HepG2 (cell line): ENCODE measurements around the gene TMBIM6. TPM values are rescaled to one million over a fixed set of nuclear protein-coding genes. Genes with fewer than 3 reads are reported as not detected.

ENCODE experiments used
- ATAC-seq: fragments of 200-7000 bp; cut with Tn5 transposase; 3 replicates; pipeline ENCODE4 v1.9.1; 2020; ENCODE audit warnings: mild to moderate bottlenecking, moderate library complexity
- BruUV-seq: library from RNA; stranded (reverse); fragments of 400-500 nt; replicated peaks from 2 replicates; lab custom pipeline; 2021; lab: Mats Ljungman, UMichigan
- CTCF ChIA-PET: fragments of 300-600 bp; formaldehyde crosslinking; extraction: SDS; loops from one replicate; lab custom pipeline; 2021; ENCODE audit warnings: low total read pairs, inconsistent platforms, low intra/inter-chr PET ratio; lab: Yijun Ruan, JAX
- POLR2A ChIA-PET: fragments of 350-600 bp; sonication (Branson Sonifier 250); formaldehyde crosslinking; loops from one replicate; lab custom pipeline; 2020; ENCODE audit warnings: antibody characterized with exemption, inconsistent platforms; lab: Yijun Ruan, JAX
- DNase-seq: peaks from one replicate; pipeline ENCODE4 v3.0.0-alpha.2; 2015; ENCODE audit warnings: low spot score
- FAIRE-seq: peaks from 3 replicates; lab custom pipeline; 2011; peaks lifted over from hg19 to GRCh38; lab: Jason Lieb, UNC
- H2AFZ ChIP-seq: one replicate; pipeline ENCODE4 v1.6.1; 2011; ENCODE audit warnings: low read length, inconsistent platforms
- H3K27ac ChIP-seq: fragments of 300-600 bp; 3 replicates; pipeline ENCODE4 v1.8.0; 2011; ENCODE audit warnings: mixed run types, mild to moderate bottlenecking, mixed read lengths, low read length, inconsistent platforms; ENCODE audit not compliant: insufficient read depth; ENCODE audit errors: extremely low read length
- H3K27me3 ChIP-seq, 2 experiments: fragments of 200-600 bp in 1 of 2; 2 replicates in 1 of 2; 3 replicates in 1 of 2; pipeline versions ENCODE4 v1.6.0 to v1.8.0; 2011; ENCODE audit warnings: low read length in 2 of 2, mild to moderate bottlenecking in 2 of 2, moderate library complexity in 2 of 2, inconsistent platforms in 1 of 2; ENCODE audit not compliant: insufficient read depth in 2 of 2, control insufficient read depth in 1 of 2
- H3K36me3 ChIP-seq, 2 experiments: fragments of 200-600 bp in 1 of 2; replicated peaks in 1 of 2; 2 replicates in 1 of 2; 3 replicates in 1 of 2; pipeline versions ENCODE4 v1.5.1 to v1.8.0; 2011; ENCODE audit warnings: low read length in 2 of 2, inconsistent platforms in 1 of 2; ENCODE audit not compliant: insufficient read depth in 2 of 2, control insufficient read depth in 1 of 2
- H3K4me1 ChIP-seq: 2 replicates; pipeline ENCODE4 v1.5.1; 2012; ENCODE audit warnings: low read length, inconsistent platforms; ENCODE audit not compliant: insufficient read depth
- H3K4me2 ChIP-seq: 2 replicates; pipeline ENCODE4 v1.6.0; 2011; ENCODE audit warnings: low read depth, low read length, inconsistent platforms
- H3K4me3 ChIP-seq, 3 experiments: fragments of 200-600 bp in 1 of 3; sonication (generic), shearing (Covaris generic) in 1 of 3; replicated peaks in 1 of 3; 2 replicates each; pipeline ENCODE4 v1.5.1; 2011 to 2016; ENCODE audit warnings: low read length in 3 of 3, inconsistent platforms in 2 of 3, low read depth in 2 of 3, mild to moderate bottlenecking in 2 of 3, control low read depth in 1 of 3, mixed read lengths in 1 of 3; ENCODE audit not compliant: insufficient read depth in 1 of 3
- H3K79me2 ChIP-seq: one replicate; pipeline ENCODE4 v1.6.1; 2011; ENCODE audit warnings: low read length, inconsistent platforms; ENCODE audit not compliant: insufficient read depth
- H3K9ac ChIP-seq: 2 replicates; pipeline ENCODE4 v1.6.0; 2011; ENCODE audit warnings: mild to moderate bottlenecking, low read depth, low read length, inconsistent platforms; ENCODE audit not compliant: insufficient read depth
- H3K9me3 ChIP-seq: 2 replicates; pipeline ENCODE4 v1.5.1; 2012; ENCODE audit warnings: mild to moderate bottlenecking, low read length
- H4K20me1 ChIP-seq: 2 replicates; pipeline ENCODE4 v1.6.0; 2011; ENCODE audit warnings: inconsistent platforms, mild to moderate bottlenecking, low read length, moderate library complexity; ENCODE audit not compliant: insufficient read depth
- AFF4 ChIP-seq: sonication (generic); formaldehyde crosslinking; IDR thresholded peaks from 2 replicates; pipeline ENCODE4 v1.4.0; 2020; ENCODE audit warnings: missing genetic modification reagents
- GABPA ChIP-seq, 2 experiments: IDR thresholded peaks; 2 replicates each; pipeline ENCODE4 v1.6.1; 2011 to 2016; ENCODE audit warnings: low read depth in 2 of 2, low read length in 1 of 2, missing biosample characterization in 1 of 2, missing genetic modification characterization in 1 of 2
- NPAS2 ChIP-seq: sonication (generic); formaldehyde crosslinking; IDR thresholded peaks from 2 replicates; pipeline ENCODE4 v1.8.0; 2022; ENCODE audit warnings: mild to moderate bottlenecking, missing genetic modification reagents, borderline replicate concordance
- WGBS: methylation state at CpG from one replicate; pipeline ENCODE4 v1.1.6; 2017; ENCODE audit warnings: low lambda C conversion rate; 5-methylcytosine and 5-hydroxymethylcytosine counted together
- in situ Hi-C: cut with HindIII; loops from 2 replicates; pipeline ENCODE4 v1.10.0; 2017; ENCODE audit warnings: low pct_unique_long_range_greater_than_20kb; ENCODE audit not compliant: extremely low pct_ligation_motif_present
- intact Hi-C: fragments of 100-400 bp; cut with micrococcal nuclease; formaldehyde crosslinking; loops from one replicate; pipeline ENCODE4 v1.10.0; 2022; ENCODE audit not compliant: unreplicated experiment
- polyA plus RNA-seq, 8 experiments: library from polyadenylated mRNA; depleted of rRNA in 3 of 8; stranded (reverse) in 7 of 8; unstranded in 1 of 8; fragments of >200 nt; fragmentation: Illumina TruSeq in 4 of 8; extraction: Trizol in 4 of 8; gene quantifications; 2 replicates each; pipeline versions ENCODE4 v1.2.1 to v1.2.3, GENCODE V29; 2011 to 2016; ENCODE audit warnings: low read depth in 4 of 8, missing spikeins in 1 of 8, mixed read lengths in 1 of 8; ENCODE audit not compliant: insufficient read depth in 1 of 8
- total RNA-seq, 5 experiments: library from RNA; depleted of rRNA; stranded (reverse); fragments of >200 nt; fragmentation: Illumina TruSeq; extraction: Trizol; gene quantifications; 2 replicates each; pipeline ENCODE4 v1.2.3, GENCODE V29; 2016; ENCODE audit warnings: low read depth in 1 of 5

Gene TMBIM6
- total and polyA plus RNA-seq, 2 of the 13 experiments (the other 11 are each of a cell fraction or from before 2014, with no cell fraction given): 412 to 468 TPM

GRCh38 chr12:49776413-49776812 is 35.1 kb downstream of the TMBIM6 start (continued):
- TF ChIP-seq AFF4 (CRISPR knock-in tag): no peak
- TF ChIP-seq GABPA (IDR thresholded peaks at IDR 0.05; ENCODE audit: low read depth, low read length): no peak
- no peak for TF ChIP-seq GABPA (CRISPR knock-in tag; IDR thresholded peaks at IDR 0.05; ENCODE audit: low read depth)

GRCh38 chr12:49776858-49777257 is 35.5 kb downstream of the TMBIM6 start:
- TF ChIP-seq NPAS2: no peak
- WGBS: 50% methylated on average over 5 of the region's 5 CpGs
- Histone ChIP-seq H3K4me2 (peak overlapping the region; percentile 54; the same call in 1 of the 2 replicates), H3K9me3 (no peaks in the 10 kb centered on the region), H2AFZ (no peak overlapping the region), H3K4me1 (peaks cover 16% of the 10 kb centered on the region), H3K4me3 (no peak overlapping the region), H3K9ac (no peak overlapping the region), H3K36me3 (no peaks in the 10 kb centered on the region), H3K27me3 (peaks cover 0 to 4% of the 10 kb centered on the region in 2 experiments; a peak in 1 of 5 replicates), H3K27ac (no peak overlapping the region), H4K20me1 (no peaks in the 10 kb centered on the region), H3K79me2 (no peaks in the 10 kb centered on the region)
- FAIRE-seq (no peak), DNase-seq (no peak), ATAC-seq (no peak)
- BruUV-seq: no TSS peak
- ChIA-PET CTCF (interaction anchor here (1.4 to 4.4 kb wide), 3 partner anchors 36 to 90 kb away, joined by 7 to 39 read pairs (median 16); partner anchors contain the start of gene TMBIM6), POLR2A (interaction anchor here (2.2 kb wide), 1 partner anchor 35 kb away, joined by 12 read pairs; the partner anchor contains the start of gene TMBIM6)
- intact Hi-C loops: loop anchor here (1.0 to 10.0 kb wide), 3 partner anchors 52 to 90 kb away; no protein-coding TSS in a partner anchor
- in situ Hi-C loops: loop anchor here (10.0 kb wide), 1 partner anchor 58 kb away; no protein-coding TSS in a partner anchor
